Right renal pelvis (tissue), 4 donors: ENCODE data around the gene NLE1. TPM values are rescaled to one million over a fixed set of nuclear protein-coding genes. Genes with fewer than 3 reads are reported as not detected.

ENCODE experiments used
- DNase-seq, 4 donors: peaks; one replicate each; pipeline ENCODE4 v3.0.0-alpha.2; 2013; ENCODE audit warnings: low read depth in 4 of 4, low spot score in 3 of 4, missing footprints in 1 of 4
- polyA plus RNA-seq, 4 donors: library from polyadenylated mRNA; unstranded; fragments of 120-200 nt; gene quantifications; one replicate each; pipeline ENCODE4 v1.2.1, GENCODE V29; 2013; ENCODE audit not compliant: insufficient read length in 4 of 4

Gene NLE1
- polyA plus RNA-seq, 4 donors: 15.8 to 20.8 (median 18.8) TPM

DNA sequence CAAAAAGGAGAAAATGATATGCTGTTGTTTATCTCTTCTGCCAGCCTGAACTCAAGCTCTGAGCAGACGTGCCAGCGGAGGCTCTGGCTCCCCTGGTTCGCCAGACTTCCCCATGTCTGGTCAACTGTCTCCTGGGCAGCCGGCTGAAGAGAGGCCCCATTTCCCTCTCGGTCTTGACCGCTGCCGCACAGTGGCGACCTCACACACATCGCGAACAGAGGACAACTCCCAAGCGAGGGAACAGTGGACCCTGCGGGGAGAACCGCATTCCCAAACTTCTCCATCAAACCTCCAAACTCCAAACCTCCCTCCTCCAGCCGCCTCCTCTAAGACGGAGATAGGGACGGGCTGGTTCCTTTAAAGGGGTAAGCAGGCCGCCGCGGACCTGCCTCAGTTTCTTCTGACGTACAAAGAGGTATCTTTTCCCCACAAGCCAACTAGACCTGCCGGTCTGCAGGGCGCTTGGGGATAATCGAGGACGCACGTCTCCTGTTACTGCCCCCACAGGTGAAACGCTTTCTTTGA, 53.7 kb downstream of the NLE1 start:
- peak in 3 of 4 donors; percentile 18 to 35 (median 33) for DNase-seq

DNA sequence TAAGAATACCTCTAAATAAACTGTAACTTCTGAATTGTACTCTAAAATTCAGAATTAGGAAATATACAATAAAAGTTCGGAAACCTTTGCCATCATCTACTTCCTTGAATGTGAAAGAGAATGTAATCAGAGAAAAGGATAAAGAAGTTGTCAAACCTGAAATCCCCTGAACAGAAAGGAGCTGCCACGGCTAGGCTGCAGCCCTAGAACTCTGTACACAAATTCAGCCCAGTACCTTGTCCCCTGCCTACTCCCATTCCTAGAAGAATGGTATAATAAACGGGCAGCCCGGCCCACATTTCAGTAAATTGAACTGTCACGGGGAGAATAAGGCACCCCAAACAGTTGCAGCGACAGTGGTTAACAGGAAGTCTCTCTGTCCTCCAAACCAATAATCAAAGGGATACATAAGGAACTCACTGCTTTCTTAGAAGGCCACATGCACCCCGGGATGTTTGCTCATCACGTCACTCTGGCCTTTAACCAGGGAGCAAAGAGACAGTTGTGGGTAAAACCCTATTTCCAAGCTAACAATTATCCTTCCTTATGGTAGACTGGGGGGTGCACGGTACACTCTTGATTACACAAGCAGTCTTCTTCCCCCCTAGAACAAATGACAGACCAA, 54.3 kb downstream of the NLE1 start:
- DNase-seq: peak in 1 of 4 donors; percentile 7

GRCh38 chr17:35086931-35087573, 55.1 kb downstream of the NLE1 start:
- DNase-seq: no peak

- no peak for DNase-seq
Measured at GRCh38 chr17:35086164-35086563, 55.9 kb downstream of the NLE1 start.

DNA sequence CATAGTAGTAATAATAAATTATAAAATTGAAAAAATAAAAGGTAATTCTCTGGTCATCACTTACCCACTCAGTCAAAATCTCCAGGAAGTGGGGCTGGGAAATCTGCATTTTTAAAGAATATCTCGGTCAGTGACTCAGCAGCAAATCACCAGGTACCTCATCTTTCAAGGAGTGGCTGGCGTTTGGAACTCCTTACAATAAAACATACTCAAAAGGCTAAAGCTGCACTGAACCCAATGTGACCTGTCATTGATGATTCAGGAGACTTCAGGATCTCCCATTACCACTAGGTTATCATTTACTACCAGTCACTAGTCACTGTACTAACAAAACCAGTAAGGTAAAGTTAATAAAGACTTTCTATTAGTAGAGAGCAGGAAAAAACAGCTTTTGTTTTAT, 57.1 kb downstream of the NLE1 start:
- DNase-seq: no peak

DNA sequence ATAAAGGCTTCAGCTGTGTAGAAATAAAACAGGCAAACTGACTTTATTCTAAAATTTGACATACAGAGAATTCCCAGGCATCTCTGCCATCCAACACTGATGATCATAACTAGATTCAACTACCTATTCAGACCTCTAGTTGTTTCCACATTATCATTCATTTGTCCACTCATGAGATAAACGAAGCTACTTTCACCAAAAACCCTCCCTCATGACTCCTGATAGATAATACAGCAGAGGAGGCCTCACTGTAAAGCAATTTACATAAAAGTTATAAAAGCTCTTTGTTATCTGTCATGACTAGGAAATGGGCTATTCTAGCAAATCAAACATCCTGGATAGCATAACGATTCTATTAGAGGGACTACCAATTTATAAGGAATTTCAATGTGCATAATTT, 59.0 kb downstream of the NLE1 start:
- no peak for DNase-seq

- DNase-seq: no peak
Measured at GRCh38 chr17:35082073-35082657, 59.9 kb downstream of the NLE1 start.

GRCh38 chr17:35081638-35082037, 60.5 kb downstream of the NLE1 start:
- no peak for DNase-seq

GRCh38 chr17:35080536-35080935, 61.6 kb downstream of the NLE1 start:
- DNase-seq: no peak

GRCh38 chr17:35079547-35080423, 62.3 kb downstream of the NLE1 start:
- DNase-seq: no peak

Other genes starting within 250 kb of the NLE1 start
- gene CCT6B, start 180.8 kb downstream of the NLE1 start, polyA plus RNA-seq: 1 to 10 TPM; 4.6 to 4.9 (median 4.6) TPM
- gene ZNF830, start 180.8 kb downstream of the NLE1 start, polyA plus RNA-seq: 10 to 100 TPM; 25.1 to 26.6 (median 26.1) TPM
- 10 to 100 TPM; 32.9 to 37.9 (median 34.3) TPM for gene LIG3, start 161.8 kb downstream of the NLE1 start, polyA plus RNA-seq
- 10 to 100 TPM; 20.8 to 26.1 (median 23.2) TPM for gene RFFL, start 78.6 kb downstream of the NLE1 start, polyA plus RNA-seq
- gene RAD51D, start 22.4 kb downstream of the NLE1 start, polyA plus RNA-seq: 10 to 100 TPM; 10.9 to 12.9 (median 11.3) TPM
- under 1 TPM in 2 of 4 donors, not detected in 2; 0.17 to 0.30 TPM for gene FNDC8, start 20.7 kb downstream of the NLE1 start, polyA plus RNA-seq
- under 1 TPM; 0.10 to 0.26 (median 0.16) TPM for gene UNC45B, start 5.5 kb upstream of the NLE1 start, polyA plus RNA-seq
- gene SLC35G3, start 52.1 kb upstream of the NLE1 start, polyA plus RNA-seq: under 1 TPM in 1 of 4 donors, not detected in 3; 0.09 TPM
- gene SLFN5, start 100.8 kb upstream of the NLE1 start, polyA plus RNA-seq: 10 to 100 TPM; 11.5 to 17.6 (median 15.3) TPM
- 10 to 100 TPM; 10.7 to 15.0 (median 13.0) TPM for gene SLFN11, start 231.3 kb upstream of the NLE1 start, polyA plus RNA-seq